Neural cell (in vitro differentiated cells): ENCODE data around the gene PACS1. TPM values are rescaled to one million over a fixed set of nuclear protein-coding genes. Genes with fewer than 3 reads are reported as not detected.
"Not testable (repeated sequence)": the region's sequence is repeated elsewhere in the genome, so short reads cannot be mapped to it uniquely, and the experiment has no call there.

Experiments used
- H2AFZ ChIP-seq: fragments of 200-600, 300-800 bp; sonication (generic), shearing (Covaris generic); 2 replicates; pipeline ENCODE4 v1.6.0; 2014; ENCODE audit warnings: low read depth, mild to moderate bottlenecking, antibody characterized with exemption, low read length, moderate library complexity
- H3F3A ChIP-seq: fragments of 200-600 bp; shearing (Covaris generic); 2 replicates; pipeline ENCODE4 v1.6.1; 2016; ENCODE audit warnings: mild to moderate bottlenecking, moderate library complexity, mixed read lengths, antibody characterized with exemption, low read length; ENCODE audit not compliant: insufficient read depth, poor library complexity, severe bottlenecking
- H3K27ac ChIP-seq: fragments of 200-600, 300-800 bp; sonication (generic), shearing (Covaris generic); 2 replicates; pipeline ENCODE4 v1.5.1; 2014; ENCODE audit warnings: mild to moderate bottlenecking, low read length, moderate library complexity
- H3K27me3 ChIP-seq: fragments of 300-800, 200-600 bp; sonication (generic), shearing (Covaris generic); 2 replicates; pipeline ENCODE4 v1.6.0; 2014; ENCODE audit warnings: mild to moderate bottlenecking, low read depth, low read length, moderate library complexity; ENCODE audit not compliant: insufficient read depth
- H3K36me3 ChIP-seq: fragments of 300-800, 200-600 bp; sonication (generic), shearing (Covaris generic); 2 replicates; pipeline ENCODE4 v1.5.1; 2014; ENCODE audit warnings: mild to moderate bottlenecking, antibody characterized with exemption, low read length, moderate library complexity; ENCODE audit not compliant: insufficient read depth
- H3K4me2 ChIP-seq: fragments of 300-800, 200-600 bp; sonication (generic), shearing (Covaris generic); 2 replicates; pipeline ENCODE4 v1.6.0; 2014; ENCODE audit warnings: mild to moderate bottlenecking, low read length
- H3K4me3 ChIP-seq: fragments of 300-800, 200-600 bp; sonication (generic), shearing (Covaris generic); 2 replicates; pipeline ENCODE4 v1.5.1; 2014; ENCODE audit warnings: mild to moderate bottlenecking, low read length, moderate library complexity
- H3K79me2 ChIP-seq: fragments of 200-600 bp; shearing (Covaris generic); replicated peaks from 2 replicates; pipeline ENCODE4 v1.6.0; 2014; ENCODE audit warnings: mild to moderate bottlenecking, low read length, moderate library complexity; ENCODE audit not compliant: insufficient read depth
- H3K9ac ChIP-seq: fragments of 300-800, 200-600 bp; sonication (generic), shearing (Covaris generic); 2 replicates; pipeline ENCODE4 v1.6.1; 2016; ENCODE audit warnings: mild to moderate bottlenecking, low read length, mixed read lengths
- H3K9me2 ChIP-seq: fragments of 200-600 bp; shearing (Covaris generic); 2 replicates; pipeline ENCODE4 v1.6.1; 2016; ENCODE audit warnings: mild to moderate bottlenecking, low read length, mixed read lengths; ENCODE audit not compliant: insufficient read depth
- H3K9me3 ChIP-seq: fragments of 200-600, 300-800 bp; sonication (generic), shearing (Covaris generic); 2 replicates; pipeline ENCODE4 v1.6.1; 2016; ENCODE audit warnings: mild to moderate bottlenecking, mixed run types, low read length, moderate library complexity, mixed read lengths
- H4K20me1 ChIP-seq: fragments of 200-600 bp; shearing (Covaris generic); 2 replicates; pipeline ENCODE4 v1.6.1; 2016; ENCODE audit warnings: mild to moderate bottlenecking, mixed run types; ENCODE audit not compliant: insufficient read depth
- EP300 ChIP-seq: fragments of 450-650 bp; conservative IDR thresholded peaks from 2 replicates; pipeline ENCODE4 v1.6.1; 2014; ENCODE audit warnings: antibody characterized with exemption, mild to moderate bottlenecking, moderate library complexity; ENCODE audit not compliant: poor library complexity, severe bottlenecking
- RAD21 ChIP-seq: fragments of 450-650 bp; conservative IDR thresholded peaks from 2 replicates; pipeline ENCODE4 v1.6.1; 2014; ENCODE audit warnings: antibody characterized with exemption, mild to moderate bottlenecking, moderate library complexity
- SMC3 ChIP-seq: fragments of 450-650 bp; conservative IDR thresholded peaks from 2 replicates; pipeline ENCODE4 v1.6.1; 2014; ENCODE audit warnings: antibody characterized with exemption, mild to moderate bottlenecking, moderate library complexity; ENCODE audit not compliant: poor library complexity
- TAF1 ChIP-seq: IDR thresholded peaks from 2 replicates; pipeline ENCODE4 v1.6.1; 2012; ENCODE audit warnings: low read depth
- polyA plus RNA-seq: library from polyadenylated mRNA; depleted of rRNA; stranded (reverse); fragments of >200 nt; gene quantifications from 2 replicates; pipeline ENCODE4 v1.2.3, GENCODE V29; 2014

The PACS1 gene
- polyA plus RNA-seq, 1 donor from 2014 or later, result 14.4 TPM

GRCh38 chr11:66275396-66275795, 205.3 kb downstream of the PACS1 start:
- Histone ChIP-seq H3K27ac (no peak overlapping the region), H3K4me2 (no peak overlapping the region), H3K9ac (no peak overlapping the region), H3K9me2 (no peaks in the 10 kb centered on the region), H2AFZ (no peak overlapping the region), H4K20me1 (no peaks in the 10 kb centered on the region), H3K9me3 (no peaks in the 10 kb centered on the region), H3K4me3 (no peak overlapping the region), H3K79me2 (peaks cover 31% of the 10 kb centered on the region), H3K27me3 (no peaks in the 10 kb centered on the region), H3F3A (peaks cover 4% of the 10 kb centered on the region), H3K36me3 (no peaks in the 10 kb centered on the region)
- TF ChIP-seq TAF1 (no peak), SMC3 (no peak), EP300 (no peak)

GRCh38 chr11:66275984-66276612, 206.0 kb downstream of the PACS1 start:
- H3K36me3 ChIP-seq, result no peaks in the 10 kb centered on the region
- H3K27ac ChIP-seq, result no peak overlapping the region

GRCh38 chr11:66276619-66277018, 206.5 kb downstream of the PACS1 start:
- H3K36me3 ChIP-seq, H3K4me3 ChIP-seq, H3K9ac ChIP-seq, H2AFZ ChIP-seq, H3K4me2 ChIP-seq, H3K9me2 ChIP-seq, H4K20me1 ChIP-seq, H3K27me3 ChIP-seq, H3K9me3 ChIP-seq, H3F3A ChIP-seq, H3K27ac ChIP-seq: not testable (repeated sequence)
- H3K79me2 ChIP-seq, result peaks cover 39% of the 10 kb centered on the region

More at GRCh38 chr11:66275984-66276612, 206.0 kb downstream of the PACS1 start:
- no peaks in the 10 kb centered on the region for H4K20me1 ChIP-seq
- H3K9me3 ChIP-seq, result no peaks in the 10 kb centered on the region
- TF ChIP-seq TAF1, result no peak
- TF ChIP-seq RAD21, result no peak
- H2AFZ ChIP-seq, result no peak overlapping the region
- H3K4me3 ChIP-seq, result no peak overlapping the region
- no peak overlapping the region for H3K4me2 ChIP-seq
- no peak overlapping the region for H3K9ac ChIP-seq
- no peaks in the 10 kb centered on the region for H3K27me3 ChIP-seq
- H3K79me2 ChIP-seq, result peaks cover 33% of the 10 kb centered on the region
- H3F3A ChIP-seq, result peaks cover 4% of the 10 kb centered on the region
- H3K9me2 ChIP-seq, result no peaks in the 10 kb centered on the region

GRCh38 chr11:66277064-66277463, 207.0 kb downstream of the PACS1 start:
- not testable (repeated sequence) for H4K20me1 ChIP-seq, H2AFZ ChIP-seq, H3K36me3 ChIP-seq, H3K9me2 ChIP-seq, H3K27me3 ChIP-seq, H3K9me3 ChIP-seq, H3F3A ChIP-seq
- peaks cover 43% of the 10 kb centered on the region for H3K79me2 ChIP-seq
- H3K4me2 ChIP-seq, result peak overlapping the region; percentile 91
- H3K4me3 ChIP-seq, result peak overlapping the region; percentile 86
- H3K9ac ChIP-seq, result peak overlapping the region; percentile 99
- peak overlapping the region; percentile 84 for H3K27ac ChIP-seq
